GM18511 (cell line): ENCODE data around the gene TMTC2.

Experiments used
- ATAC-seq: cut with Tn5 transposase; IDR thresholded peaks from one replicate; pipeline ENCODE4 v1.9.1; 2021; ENCODE audit warnings: mild to moderate bottlenecking, moderate library complexity; ENCODE audit not compliant: unreplicated experiment

The TMTC2 gene

DNA sequence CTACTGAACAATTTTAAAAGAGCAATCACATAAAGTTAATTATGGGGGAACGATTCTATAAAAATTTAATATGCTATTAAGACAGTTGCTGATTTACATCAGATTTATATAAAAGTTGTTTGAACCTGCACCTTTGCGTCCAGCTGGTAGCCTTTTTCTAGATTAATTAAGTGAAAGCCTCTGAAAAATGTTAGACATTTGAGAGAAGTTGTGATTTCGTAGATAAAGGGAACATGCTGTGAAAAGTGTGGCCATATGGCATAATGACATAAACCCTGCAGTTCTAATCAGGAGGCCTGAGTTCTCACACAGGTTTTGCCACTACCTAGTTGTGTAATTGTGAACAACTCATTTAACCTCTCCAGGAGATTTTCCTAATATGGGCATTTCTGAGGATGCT, 187.2 kb downstream of the TMTC2 start:
- no peak for ATAC-seq

DNA sequence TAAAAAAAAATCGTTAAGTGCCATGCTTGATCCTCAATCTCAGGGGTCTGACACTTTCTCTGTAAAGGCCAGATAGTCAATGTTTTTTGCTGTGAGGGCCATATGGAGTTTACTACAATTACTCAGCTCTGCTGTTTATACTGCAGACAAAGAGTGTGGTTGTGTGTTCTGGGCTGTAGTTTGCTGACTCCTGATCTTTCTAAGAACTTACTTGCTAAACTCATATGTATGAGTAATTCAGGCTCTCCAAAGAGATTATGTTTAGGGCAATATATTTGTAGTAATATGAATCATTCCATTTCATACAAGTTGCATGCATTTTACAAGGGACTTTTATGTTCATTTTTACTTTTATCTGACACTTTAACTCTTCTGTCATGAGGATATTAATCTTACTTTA, 188.2 kb downstream of the TMTC2 start:
- no peak for ATAC-seq

DNA sequence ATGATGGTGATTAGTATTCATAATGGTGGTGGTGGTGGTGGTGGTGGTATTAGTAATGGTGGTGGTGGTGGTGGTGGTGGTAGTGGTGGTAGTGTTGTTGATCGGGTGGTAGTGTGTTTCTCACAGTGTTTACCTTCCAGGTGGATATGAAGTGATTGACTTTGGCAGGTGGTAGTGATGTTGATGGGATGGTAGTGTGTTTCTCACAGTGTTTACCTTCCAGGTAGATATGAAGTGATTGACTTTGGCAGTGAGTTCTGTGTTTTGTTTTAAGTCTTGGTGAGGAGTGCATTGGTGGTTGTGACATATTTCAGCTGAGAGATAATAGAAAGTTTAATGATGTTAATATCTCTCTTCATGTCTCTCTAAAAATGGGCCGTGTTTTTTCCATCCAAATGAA, 189.4 kb downstream of the TMTC2 start:
- ATAC-seq, result no peak

DNA sequence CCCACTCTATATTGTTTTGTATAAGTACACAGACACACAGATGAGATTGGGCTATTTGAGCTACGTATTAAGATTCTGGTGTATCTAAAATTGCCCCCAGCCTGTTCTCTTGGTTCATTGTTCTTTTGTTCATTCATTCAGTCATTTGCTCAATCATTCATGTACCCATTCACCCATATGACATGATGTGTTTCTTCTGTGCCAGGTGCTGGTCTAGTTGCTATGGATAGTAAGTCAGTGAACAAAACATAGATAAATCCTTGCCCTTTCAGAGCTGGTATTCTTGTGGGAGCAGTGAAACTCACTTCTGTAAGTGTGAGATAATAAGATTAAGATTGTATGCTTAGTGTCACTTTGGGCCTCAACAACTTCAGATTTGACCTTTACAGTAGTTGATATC, 191.3 kb downstream of the TMTC2 start:
- ATAC-seq, result no peak

DNA sequence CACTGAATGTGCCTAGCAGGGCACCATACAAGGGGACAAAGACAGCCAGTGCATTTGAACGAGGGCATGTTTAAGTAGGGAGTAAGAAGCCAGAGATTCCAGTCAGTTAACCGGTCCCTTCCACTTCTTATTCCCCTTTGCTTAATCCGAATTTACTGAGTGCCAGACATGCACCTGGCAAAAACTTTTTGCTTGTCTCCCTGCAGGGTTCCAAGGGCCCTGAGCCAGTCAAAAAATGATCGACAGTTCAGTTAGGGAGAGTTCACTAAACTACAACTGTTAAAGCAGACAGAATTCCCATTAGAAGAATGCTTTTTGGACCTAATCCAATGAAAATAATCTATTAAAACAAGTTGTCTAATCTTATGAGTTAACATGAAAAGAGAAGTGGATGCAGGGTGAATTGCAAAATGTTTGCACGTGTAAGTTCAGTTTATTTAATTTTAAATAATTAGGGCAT, 193.8 kb downstream of the TMTC2 start:
- no peak for ATAC-seq

DNA sequence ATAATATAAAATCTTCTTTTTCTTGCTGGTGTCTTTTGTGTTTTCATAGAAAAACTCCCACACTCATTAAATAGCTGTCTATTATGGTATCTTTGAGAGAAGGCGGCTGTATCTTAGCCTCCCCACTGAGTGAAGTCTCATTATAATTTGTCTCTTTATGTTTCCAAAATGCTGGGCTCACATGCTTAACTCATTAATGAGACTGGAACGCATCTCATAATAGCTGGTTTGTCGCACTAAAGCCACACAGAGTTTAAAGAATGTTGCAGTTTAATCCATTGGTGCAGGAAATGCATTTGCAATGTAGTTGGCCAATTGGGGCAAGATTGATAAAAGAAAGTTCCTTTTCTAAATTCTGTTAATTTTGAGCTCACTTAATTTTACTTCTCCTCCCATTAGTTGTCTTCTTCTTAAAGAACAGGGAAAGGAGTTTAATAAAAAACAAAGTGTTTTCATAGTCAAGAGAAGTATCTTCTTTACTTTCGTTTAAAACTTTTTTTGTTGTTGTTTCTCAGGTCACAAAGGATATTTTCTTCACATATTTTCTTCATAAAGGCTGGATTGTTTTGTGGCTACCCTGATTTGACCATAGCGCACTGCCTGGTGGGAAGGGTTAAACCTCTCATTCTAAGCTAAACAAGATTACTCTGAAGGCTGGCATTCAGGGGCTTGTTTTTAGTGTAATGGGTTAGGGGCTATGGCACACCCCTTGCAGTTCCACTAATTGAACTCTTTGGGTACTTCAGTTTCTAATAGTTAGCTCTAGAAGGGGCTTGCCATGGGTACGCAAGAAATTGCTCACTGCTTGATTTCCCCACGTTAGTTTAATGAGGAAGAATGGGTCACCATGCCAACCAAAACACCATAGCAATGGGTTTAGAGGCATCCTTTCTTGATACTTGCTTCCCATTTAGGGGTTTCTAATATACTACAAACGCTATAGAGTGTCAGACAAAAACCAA, 197.0 kb downstream of the TMTC2 start:
- no peak for ATAC-seq

DNA sequence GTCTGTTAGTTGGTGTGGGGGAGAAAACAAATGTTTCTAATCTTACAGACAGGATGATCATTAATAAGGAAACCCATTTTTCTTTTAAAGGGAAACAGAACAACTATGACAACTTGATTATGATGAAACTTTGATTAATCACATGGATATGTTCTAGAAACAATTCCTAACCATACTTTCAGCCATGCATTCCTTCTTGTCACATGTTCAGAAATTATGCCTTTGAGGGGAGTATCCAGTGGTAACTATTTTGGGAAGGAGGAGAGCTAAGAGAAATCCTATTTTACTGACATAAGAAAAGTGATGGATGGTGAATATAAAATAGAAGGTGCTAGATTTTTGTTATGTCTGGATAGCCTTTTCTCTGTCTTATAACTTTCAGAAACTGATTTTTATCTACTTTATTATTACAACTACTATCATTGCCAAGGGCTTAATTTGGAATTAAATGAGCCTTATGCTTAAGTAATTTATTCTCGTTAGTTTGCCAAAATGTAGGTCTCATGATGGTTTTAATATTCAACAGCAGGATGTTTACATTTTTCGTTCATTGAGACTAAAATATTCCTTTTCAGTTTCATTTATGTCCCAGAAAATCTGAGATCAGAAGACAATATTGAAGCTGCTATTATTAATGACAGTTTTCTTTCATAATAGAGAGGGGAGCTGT, 200.1 kb downstream of the TMTC2 start:
- ATAC-seq, result no peak

DNA sequence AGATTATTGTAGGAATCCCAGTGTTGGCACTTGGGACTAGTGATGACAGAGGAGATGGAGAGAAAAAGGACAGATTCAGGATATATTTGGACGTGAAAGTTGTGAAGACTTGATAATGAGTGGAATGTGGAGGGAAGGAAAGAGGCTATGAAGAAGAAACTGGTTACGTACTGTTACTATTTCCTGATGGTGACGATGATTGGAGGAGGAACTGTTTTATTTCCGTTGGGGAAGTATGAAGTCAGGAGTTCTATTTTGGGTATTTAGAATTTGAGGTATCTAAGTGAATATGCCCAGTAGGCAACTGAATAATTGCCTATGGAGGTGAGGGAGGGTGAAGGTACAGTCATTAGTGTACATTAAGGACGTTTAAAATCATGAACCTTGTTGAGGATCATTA, 207.2 kb downstream of the TMTC2 start:
- ATAC-seq, result no peak

DNA sequence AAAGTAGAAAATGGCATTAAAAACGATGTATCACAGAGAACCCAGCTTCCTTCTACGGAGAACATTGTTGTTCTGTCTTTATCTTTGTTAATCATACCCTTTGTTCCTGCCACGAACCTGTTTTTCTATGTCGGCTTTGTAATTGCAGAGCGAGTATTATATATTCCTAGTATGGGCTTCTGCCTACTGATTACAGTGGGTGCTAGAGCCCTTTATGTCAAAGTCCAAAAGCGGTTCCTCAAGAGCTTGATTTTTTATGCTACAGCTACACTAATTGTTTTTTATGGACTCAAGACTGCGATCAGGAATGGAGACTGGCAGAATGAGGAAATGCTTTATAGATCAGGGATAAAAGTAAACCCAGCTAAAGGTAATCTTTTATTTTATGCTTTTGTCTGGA, 209.6 kb downstream of the TMTC2 start:
- no peak for ATAC-seq

DNA sequence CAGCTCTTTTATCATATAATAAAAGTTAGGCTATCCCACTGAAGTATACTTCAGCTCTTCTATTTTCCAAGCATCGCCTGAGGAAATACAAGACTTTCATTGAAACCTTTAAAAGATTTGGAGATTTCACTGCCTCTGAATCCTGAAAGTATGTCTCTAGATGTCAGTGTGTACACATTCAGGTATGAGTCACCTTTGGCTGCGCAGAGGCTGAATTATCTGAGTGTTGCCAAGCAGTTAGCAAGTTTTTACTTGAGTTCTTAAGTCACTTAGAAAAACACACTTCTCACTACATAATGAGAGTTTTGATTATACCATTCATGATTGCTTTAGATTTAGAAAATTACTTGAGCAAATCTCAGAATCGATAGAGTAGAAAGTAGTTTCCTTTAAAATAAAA, 210.3 kb downstream of the TMTC2 start:
- no peak for ATAC-seq

DNA sequence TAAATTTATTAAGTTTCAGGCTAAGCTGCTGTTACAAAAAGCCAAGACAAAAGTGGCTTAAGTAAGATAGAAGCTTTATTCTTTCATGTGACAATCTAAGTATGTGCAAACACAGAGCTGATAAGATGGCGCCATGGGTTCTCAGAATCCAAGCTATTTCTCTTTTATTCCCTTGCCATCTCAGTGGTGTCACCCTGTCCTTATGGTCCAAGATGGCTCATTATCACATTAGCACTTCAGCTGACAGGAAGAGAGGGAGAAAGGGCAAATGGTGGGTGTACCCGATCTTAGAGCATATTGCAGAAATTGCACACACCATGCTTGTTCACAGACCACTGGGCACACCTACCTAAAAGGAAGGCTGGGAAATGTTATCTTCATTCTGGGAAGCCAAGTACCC, 211.7 kb downstream of the TMTC2 start:
- no peak for ATAC-seq

DNA sequence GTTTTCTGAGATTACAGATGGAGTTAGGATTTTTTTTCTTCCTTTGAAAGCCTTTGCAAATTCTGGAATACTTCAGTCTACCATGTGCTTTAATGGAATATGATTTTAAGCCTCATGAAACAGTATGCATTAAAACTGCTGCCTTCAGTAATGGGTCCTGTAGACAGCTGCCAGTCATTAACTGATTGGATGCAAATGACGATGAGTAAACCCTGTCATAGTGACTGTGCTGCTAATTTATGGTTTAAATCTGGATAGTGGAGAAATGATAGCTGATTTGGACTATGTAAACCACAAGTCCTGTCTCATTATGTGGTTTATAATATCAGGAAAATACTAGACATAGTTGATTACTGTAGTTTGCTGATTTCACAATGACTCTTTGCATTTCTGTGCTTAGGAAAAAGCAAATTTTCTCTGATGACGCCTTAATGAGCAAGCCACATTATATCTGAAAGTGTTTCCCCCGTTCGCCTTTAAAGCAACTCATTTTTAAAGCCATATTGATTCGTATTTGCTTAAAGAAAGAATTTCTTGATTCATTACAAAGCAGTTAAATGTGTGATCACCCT, 217.6 kb downstream of the TMTC2 start:
- ATAC-seq, result no peak

DNA sequence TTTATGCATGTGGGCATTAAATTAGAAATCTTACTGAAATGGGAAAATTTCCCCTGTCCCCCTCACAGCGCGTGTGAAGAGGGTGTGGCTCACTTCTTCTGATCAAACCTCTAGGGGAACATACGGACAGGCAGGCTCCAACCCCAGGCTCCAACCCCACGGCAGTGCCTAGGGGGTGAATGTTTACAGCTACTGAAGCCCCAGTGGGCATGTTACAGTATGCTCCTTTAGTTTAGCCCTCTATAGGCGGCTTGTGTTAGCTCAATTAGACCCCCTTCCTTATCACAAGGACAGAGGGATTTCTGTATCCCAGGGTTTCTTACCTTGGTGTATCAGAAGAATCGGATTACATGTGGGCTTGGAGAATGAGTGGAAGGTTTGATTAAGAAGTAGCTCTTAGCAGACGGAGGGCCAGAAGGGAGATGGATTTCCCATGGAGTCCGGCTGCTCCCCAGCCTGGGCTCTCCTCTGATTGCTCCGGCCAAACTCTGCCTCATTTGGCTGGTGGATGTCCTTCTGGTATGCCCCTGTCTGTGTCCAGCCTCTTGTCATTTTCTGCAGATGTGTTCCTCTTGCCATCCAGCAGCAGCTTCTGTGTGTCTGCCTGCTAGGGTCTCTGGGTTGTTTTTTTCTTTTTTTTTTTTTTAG, 223.7 kb downstream of the TMTC2 start:
- no peak for ATAC-seq

DNA sequence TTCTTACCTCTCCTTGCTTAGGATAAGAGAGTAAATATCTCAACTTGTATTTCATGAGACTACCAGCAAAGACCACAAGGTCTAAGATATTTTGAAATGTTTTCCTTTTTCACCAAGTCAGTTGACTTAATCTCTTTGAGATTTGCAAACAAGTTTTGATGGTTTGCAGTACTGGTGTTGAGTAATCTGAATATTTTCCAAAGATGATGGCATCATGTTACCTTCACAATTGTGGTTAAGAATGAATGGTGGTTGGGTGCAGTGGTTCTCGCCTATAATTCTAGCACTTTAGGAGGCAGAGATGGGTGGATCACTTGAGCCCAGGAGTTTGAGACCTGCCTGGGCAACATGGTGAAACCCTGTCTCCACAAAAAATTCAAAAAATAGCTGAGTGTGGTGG, 225.7 kb downstream of the TMTC2 start:
- ATAC-seq, result no peak

DNA sequence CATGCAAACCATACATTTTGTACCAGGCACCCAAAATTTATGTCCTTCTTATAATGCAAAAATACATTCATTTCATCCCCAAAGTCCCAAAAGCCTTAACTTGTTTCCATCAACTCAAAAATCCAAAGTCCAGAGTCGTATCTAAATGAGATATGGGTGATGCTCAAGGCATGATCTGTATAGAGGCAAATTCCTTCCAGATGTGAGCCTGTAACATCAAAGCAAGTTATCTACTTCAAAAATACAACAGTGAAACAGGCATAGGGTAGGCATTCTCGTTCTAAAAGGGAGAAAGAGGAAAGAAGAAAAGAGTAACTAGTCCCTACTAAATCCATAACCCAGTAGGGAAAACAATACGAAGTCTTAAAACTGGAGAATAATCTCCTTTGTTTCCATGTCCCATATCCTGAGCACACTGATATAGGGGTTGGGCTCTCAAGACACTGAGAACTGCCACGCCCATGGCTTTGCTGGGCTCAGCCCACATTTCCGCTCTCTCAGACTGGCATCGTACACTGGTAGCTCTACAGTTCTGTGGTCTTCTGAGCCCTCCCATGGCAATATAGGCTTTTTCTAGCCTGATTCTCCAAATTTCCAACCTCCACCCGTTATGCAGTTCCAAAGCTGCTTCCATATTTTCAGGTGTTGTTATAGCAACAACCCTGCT, 232.8 kb downstream of the TMTC2 start:
- no peak for ATAC-seq

DNA sequence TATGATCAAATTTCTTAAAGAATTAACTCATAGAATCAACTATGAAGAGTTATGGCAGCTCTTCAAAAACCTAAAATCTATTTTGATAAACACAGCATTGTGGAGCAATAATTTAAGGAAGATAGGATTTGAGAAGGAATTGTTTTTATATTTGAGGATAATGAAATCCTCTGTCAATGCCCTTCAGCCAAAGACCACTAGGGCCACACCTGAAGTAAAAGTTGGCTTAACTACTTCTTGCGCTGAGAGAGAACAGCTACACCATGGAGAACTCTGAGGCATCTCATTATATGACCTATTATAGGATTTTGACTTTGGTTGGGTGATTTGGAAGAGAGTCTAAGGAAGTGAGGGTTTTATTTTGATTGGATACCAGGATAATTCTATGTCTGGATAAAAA, 237.2 kb downstream of the TMTC2 start:
- no peak for ATAC-seq

DNA sequence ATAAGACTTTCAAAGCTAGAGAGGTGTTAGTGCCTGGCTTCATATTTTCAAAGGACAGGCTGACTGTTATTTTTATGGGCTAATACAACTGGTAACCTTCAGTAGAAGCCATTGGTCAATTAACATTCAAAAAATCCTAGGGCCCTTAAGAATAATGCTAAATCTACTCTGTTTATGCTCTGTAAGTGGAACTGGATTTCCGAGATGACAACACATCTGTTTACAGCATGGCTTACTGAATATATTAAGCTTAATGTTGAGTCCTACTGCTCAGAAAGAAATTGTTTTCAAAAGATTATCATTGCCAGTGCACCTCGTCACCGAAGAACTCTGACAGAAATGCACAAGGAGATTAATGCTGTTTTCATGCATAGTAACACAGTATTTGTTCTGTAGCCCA, 239.9 kb downstream of the TMTC2 start:
- ATAC-seq, result no peak

DNA sequence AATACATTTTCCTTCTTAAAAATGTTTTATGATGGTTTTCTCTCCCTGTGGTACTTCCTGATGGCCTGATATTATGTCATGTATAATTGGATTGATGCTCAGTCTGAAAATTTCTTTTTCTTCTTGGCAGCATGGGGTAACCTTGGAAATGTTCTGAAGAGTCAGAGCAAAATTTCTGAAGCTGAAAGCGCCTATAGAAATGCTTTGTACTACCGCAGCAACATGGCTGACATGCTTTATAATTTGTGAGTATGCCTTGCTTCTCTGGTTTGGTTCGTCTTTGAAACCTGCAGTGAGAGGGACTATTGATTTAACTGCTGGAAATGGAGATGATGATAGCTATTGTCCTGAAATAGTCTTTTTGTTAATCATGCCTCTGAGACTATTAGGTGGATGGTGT, 243.6 kb downstream of the TMTC2 start:
- no peak for ATAC-seq

DNA sequence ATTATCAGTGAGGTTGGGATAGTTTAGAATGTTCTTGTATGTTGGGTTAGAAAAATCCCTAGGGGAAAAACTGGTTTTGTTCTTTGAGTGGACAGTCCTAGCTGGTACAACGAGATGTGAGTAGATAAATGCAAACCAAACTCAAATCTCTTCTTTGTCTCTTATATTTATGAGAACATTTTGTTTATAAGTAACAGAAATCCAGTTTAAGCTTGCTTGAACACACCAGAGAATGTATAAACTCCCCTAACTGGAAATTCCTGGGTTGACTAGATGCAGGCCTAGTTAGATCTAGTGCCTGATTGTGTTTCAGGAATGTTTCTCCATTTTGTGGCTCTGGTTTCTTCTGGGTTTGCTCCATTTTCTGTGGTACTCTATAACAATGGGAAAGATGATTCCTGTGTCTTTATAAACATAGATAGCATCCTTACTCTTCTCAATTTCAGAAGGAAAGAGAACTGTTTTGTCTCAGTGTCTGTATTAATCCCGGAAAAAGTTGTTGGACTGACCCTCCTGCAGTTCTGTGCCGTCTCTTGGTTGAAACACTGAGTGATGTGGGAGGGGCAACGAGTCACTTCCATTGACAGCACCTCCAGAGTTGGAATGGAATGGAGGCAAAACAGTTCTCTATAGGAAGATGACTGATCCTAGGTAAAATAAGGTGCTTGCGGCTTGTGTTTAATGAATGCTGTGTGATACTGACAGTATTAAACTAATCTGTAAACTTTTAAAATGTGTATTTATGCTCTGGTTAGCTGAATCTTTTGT, 244.8 kb downstream of the TMTC2 start:
- no peak for ATAC-seq

DNA sequence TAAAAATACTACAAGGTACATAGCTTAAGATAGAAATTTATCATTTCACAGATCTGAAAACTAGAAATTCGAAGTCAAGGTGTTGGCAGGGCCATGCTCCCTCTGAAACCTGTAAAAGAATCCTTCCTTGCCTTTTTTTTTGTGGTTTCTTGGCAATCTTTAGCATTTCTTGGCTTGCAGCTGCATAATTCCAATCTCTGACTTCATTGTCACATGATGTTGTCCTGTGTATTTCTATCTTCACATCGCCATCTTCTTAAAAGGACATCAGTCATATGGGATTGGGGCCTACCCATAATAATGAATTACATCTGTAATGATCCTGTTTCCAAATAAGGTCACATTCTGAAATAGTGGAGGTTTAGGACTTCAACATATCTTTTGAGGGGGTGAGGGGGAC, 250.4 kb downstream of the TMTC2 start:
- no peak for ATAC-seq
